H1 (cell line): ENCODE results near the gene KIAA0586. TPM values are rescaled to one million over a fixed set of nuclear protein-coding genes. Genes with fewer than 3 reads are reported as not detected.
A peak's percentile ranks its signal among the peaks of the same experiment; 100 is the strongest.

ENCODE experiments used
- ATF2 ChIP-seq: IDR thresholded peaks from 2 replicates; pipeline ENCODE4 v1.6.1; 2012; ENCODE audit warnings: low read length, inconsistent platforms
- BACH1 ChIP-seq: IDR thresholded peaks from 2 replicates; pipeline ENCODE4 v1.6.1; 2012; ENCODE audit warnings: low read length, improper control_type of control experiment
- CEBPB ChIP-seq: IDR thresholded peaks from 2 replicates; pipeline ENCODE4 v1.6.1; 2012; ENCODE audit warnings: low read depth, low read length
- CHD2 ChIP-seq: IDR thresholded peaks from 2 replicates; pipeline ENCODE4 v1.6.1; 2012; ENCODE audit warnings: low read length, improper control_type of control experiment
- CREB1 ChIP-seq: IDR thresholded peaks from 2 replicates; pipeline ENCODE4 v1.6.1; 2012; ENCODE audit warnings: inconsistent platforms
- CTBP2 ChIP-seq: IDR thresholded peaks from 2 replicates; pipeline ENCODE4 v1.7.0; 2011; ENCODE audit warnings: borderline replicate concordance, mild to moderate bottlenecking, moderate library complexity, mixed read lengths, low read length; ENCODE audit not compliant: insufficient read depth, insufficient read length
- GABPA ChIP-seq: IDR thresholded peaks from 2 replicates; pipeline ENCODE4 v1.6.1; 2011; ENCODE audit warnings: mild to moderate bottlenecking, low read length, moderate library complexity, borderline replicate concordance; ENCODE audit not compliant: insufficient read depth
- HDAC6 ChIP-seq: IDR thresholded peaks from one replicate; pipeline ENCODE4 v1.7.1; 2012; ENCODE audit warnings: low read depth, mild to moderate bottlenecking, inconsistent platforms, low read length, moderate library complexity
- MAFK ChIP-seq: IDR thresholded peaks from 2 replicates; pipeline ENCODE4 v1.6.1; 2012; ENCODE audit warnings: low read depth, mild to moderate bottlenecking, improper control_type of control experiment, low read length
- POU5F1 ChIP-seq: IDR thresholded peaks from 2 replicates; pipeline ENCODE4 v1.6.1; 2011; ENCODE audit warnings: low read depth, mild to moderate bottlenecking, low read length, moderate library complexity
- RAD21 ChIP-seq, 2 experiments: IDR thresholded peaks in 1 of 2; conservative IDR thresholded peaks in 1 of 2; 2 replicates each; pipeline ENCODE4 v1.6.1; 2011; ENCODE audit warnings: low read depth in 2 of 2, low read length in 2 of 2, improper control_type of control experiment in 1 of 2, inconsistent platforms in 1 of 2, mild to moderate bottlenecking in 1 of 2, moderate library complexity in 1 of 2
- SAP30 ChIP-seq: fragments of 300-600 bp; sonication (generic); IDR thresholded peaks from 2 replicates; pipeline ENCODE4 v1.7.1; 2012; ENCODE audit warnings: low read length, moderate library complexity, mild to moderate bottlenecking, inconsistent platforms; ENCODE audit not compliant: insufficient read depth, insufficient replicate concordance
- SIN3A ChIP-seq, 2 experiments: IDR thresholded peaks in 1 of 2; conservative IDR thresholded peaks in 1 of 2; 2 replicates each; pipeline ENCODE4 v1.6.1; 2011 to 2012; ENCODE audit warnings: low read length in 2 of 2, improper control_type of control experiment in 1 of 2, low read depth in 1 of 2, mild to moderate bottlenecking in 1 of 2
- SP4 ChIP-seq: IDR thresholded peaks from 2 replicates; pipeline ENCODE4 v1.6.1; 2012; ENCODE audit warnings: low read length, inconsistent platforms
- SUZ12 ChIP-seq: fragments of 200-600 bp; sonication (generic); IDR thresholded peaks from 2 replicates; pipeline ENCODE4 v1.6.1; 2012; ENCODE audit warnings: mild to moderate bottlenecking, inconsistent platforms, low read length, moderate library complexity, mixed read lengths
- TAF7 ChIP-seq: optimal IDR thresholded peaks from 2 replicates; pipeline ENCODE3; 2011; ENCODE audit warnings: low read depth, mild to moderate bottlenecking, inconsistent platforms, low read length, moderate library complexity, borderline replicate concordance
- TBP ChIP-seq: IDR thresholded peaks from 2 replicates; pipeline ENCODE4 v1.6.1; 2011; ENCODE audit warnings: low read depth, low read length, improper control_type of control experiment
- TCF12 ChIP-seq: IDR thresholded peaks from 2 replicates; pipeline ENCODE4 v1.6.1; 2011; ENCODE audit warnings: low read depth, mild to moderate bottlenecking, low read length
- ZNF274 ChIP-seq: IDR thresholded peaks from 2 replicates; pipeline ENCODE4 v1.7.0; 2012; ENCODE audit warnings: low read length, borderline replicate concordance; ENCODE audit errors: extremely low read depth
- polyA plus RNA-seq, 7 experiments: library from polyadenylated mRNA; depleted of rRNA in 3 of 7; stranded (reverse) in 5 of 7; unstranded in 2 of 7; fragments of >200 nt in 5 of 7; fragments of 200-250 nt in 2 of 7; gene quantifications; 1 replicate in 5 of 7; 2 replicates in 1 of 7; 4 replicates in 1 of 7; pipeline versions ENCODE4 v1.2.1 to v1.2.3, GENCODE V29; 2011 to 2013; ENCODE audit warnings: missing spikeins in 2 of 7, mixed read lengths in 2 of 7
- total RNA-seq: library from RNA; stranded (reverse); fragmentation: NEBNext Ultra II Directional; extraction: Animal tissue kit (Norgen Biotek cat#: 25700); gene quantifications from 2 replicates; pipeline ENCODE4 v1.2.1, GENCODE V29; 2021
- TF ChIP-seq, protein P1 (sequence below): IDR thresholded peaks from 2 replicates; pipeline ENCODE4 v1.6.1; 2011; ENCODE audit warnings: low read depth, mild to moderate bottlenecking, low read length; ENCODE audit not compliant: insufficient read depth

The KIAA0586 gene
- total and polyA plus RNA-seq, 2 of the 8 experiments (the other 6 are each of a cell fraction or from before 2014, with no cell fraction given), result 7.2 to 24.8 TPM

DNA sequence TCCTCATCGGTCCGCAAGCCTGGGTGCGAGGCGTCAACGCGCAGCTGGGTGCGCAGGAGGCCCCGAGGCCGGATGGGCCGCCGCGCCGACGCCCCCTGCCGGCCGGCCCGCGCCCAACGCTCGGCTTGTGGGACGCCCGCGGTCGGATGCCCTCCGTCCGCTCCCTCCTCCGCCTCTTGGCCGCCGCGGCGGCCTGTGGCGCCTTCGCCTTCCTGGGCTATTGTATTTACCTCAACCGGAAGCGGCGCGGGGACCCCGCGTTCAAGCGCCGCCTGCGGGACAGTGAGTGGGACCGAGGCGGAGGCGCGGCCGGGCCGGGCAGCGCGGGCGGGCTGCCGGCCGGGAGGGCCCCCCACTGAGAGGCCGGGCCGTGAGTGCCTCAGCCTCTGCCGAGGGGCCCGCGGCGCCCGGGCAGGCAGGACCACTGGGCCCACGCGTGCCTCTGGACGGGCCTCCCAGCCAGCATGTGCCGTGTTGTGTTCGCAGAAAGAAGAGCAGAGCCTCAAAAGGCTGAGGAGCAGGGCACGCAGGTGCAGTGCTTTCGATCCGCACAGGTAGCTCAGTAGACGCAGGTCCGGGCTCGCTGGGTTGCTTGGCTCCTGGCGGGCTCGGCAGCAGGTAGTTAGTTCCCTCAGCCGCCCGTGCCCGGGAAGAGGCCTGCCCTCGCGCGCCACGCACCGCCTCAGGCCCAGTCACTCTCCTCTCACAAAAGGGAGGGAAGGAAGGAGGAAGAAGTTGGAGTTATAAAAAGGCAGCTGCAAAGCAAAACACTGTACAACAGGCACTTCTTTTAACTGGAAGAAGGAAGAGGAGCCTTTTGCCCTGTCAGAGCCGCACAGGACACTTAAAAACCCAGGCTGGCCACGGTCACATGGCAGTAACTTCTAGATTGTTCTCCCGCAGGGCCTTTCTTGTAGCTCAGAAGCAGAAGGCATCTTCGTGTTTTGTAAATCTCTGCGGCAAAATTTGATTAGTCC lies 31.4 kb upstream of the KIAA0586 start, which contains the start of gene TOMM20L (continued):
- TF ChIP-seq TBP, result no peak
- TF ChIP-seq, protein P1, sequence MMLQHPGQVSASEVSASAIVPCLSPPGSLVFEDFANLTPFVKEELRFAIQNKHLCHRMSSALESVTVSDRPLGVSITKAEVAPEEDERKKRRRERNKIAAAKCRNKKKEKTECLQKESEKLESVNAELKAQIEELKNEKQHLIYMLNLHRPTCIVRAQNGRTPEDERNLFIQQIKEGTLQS, result no peak
- no peak for TF ChIP-seq POU5F1
- TF ChIP-seq RAD21 (IDR thresholded peaks at IDR 0.05 in 1 of 2, conservative IDR thresholded peaks at IDR 0.05 in 1 of 2; ENCODE audit: low read depth in 2 of 2, low read length in 2 of 2), result peak in 1 of 2 experiments; percentile 53; a peak in 1 of 4 replicates
- no peak for TF ChIP-seq SAP30
- no peak for TF ChIP-seq SUZ12
- TF ChIP-seq CTBP2, result peak; percentile 87
- no peak for TF ChIP-seq ATF2
- peak; percentile 63; the same call in 1 of the 2 replicates for TF ChIP-seq SP4
- no peak for TF ChIP-seq CHD2
- TF ChIP-seq CEBPB, result no peak
- 0 out of 4 replicates have a peak, but pooled peaks of 1 of the 2 experiments have one; percentile 24 for TF ChIP-seq SIN3A (conservative IDR thresholded peaks at IDR 0.05 in 1 of 2, IDR thresholded peaks at IDR 0.05 in 1 of 2; ENCODE audit: low read depth in 1 of 2, low read length in 2 of 2)
- TF ChIP-seq TCF12, result no peak
- TF ChIP-seq ZNF274, result no peak
- no peak for TF ChIP-seq MAFK
- no peak for TF ChIP-seq HDAC6
- TF ChIP-seq CREB1, result no peak
- peak; percentile 70 for TF ChIP-seq TAF7
- TF ChIP-seq GABPA, result peak; percentile 73; the same call in 1 of the 2 replicates
- no peak for TF ChIP-seq BACH1
